Measurements from ENCODE around the gene UTF1.
A peak's percentile ranks its signal among the peaks of the same experiment; 100 is the strongest.

UTF1 gene

GRCh38 chr10:133258066-133258817, 28.2 kb downstream of the UTF1 start (continued):
- TF ChIP-seq, protein P1, sequence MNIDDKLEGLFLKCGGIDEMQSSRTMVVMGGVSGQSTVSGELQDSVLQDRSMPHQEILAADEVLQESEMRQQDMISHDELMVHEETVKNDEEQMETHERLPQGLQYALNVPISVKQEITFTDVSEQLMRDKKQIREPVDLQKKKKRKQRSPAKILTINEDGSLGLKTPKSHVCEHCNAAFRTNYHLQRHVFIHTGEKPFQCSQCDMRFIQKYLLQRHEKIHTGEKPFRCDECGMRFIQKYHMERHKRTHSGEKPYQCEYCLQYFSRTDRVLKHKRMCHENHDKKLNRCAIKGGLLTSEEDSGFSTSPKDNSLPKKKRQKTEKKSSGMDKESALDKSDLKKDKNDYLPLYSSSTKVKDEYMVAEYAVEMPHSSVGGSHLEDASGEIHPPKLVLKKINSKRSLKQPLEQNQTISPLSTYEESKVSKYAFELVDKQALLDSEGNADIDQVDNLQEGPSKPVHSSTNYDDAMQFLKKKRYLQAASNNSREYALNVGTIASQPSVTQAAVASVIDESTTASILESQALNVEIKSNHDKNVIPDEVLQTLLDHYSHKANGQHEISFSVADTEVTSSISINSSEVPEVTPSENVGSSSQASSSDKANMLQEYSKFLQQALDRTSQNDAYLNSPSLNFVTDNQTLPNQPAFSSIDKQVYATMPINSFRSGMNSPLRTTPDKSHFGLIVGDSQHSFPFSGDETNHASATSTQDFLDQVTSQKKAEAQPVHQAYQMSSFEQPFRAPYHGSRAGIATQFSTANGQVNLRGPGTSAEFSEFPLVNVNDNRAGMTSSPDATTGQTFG (tag by site-specific recombination; IDR thresholded peaks at IDR 0.05; ENCODE audit: borderline replicate concordance): no peak
- TF ChIP-seq ZNF132 (tag by site-specific recombination; IDR thresholded peaks at IDR 0.05; ENCODE audit: borderline replicate concordance): no peak
- peak; percentile 28 for TF ChIP-seq ZIC2 (tag by site-specific recombination; IDR thresholded peaks at IDR 0.05)
- TF ChIP-seq, protein P2, sequence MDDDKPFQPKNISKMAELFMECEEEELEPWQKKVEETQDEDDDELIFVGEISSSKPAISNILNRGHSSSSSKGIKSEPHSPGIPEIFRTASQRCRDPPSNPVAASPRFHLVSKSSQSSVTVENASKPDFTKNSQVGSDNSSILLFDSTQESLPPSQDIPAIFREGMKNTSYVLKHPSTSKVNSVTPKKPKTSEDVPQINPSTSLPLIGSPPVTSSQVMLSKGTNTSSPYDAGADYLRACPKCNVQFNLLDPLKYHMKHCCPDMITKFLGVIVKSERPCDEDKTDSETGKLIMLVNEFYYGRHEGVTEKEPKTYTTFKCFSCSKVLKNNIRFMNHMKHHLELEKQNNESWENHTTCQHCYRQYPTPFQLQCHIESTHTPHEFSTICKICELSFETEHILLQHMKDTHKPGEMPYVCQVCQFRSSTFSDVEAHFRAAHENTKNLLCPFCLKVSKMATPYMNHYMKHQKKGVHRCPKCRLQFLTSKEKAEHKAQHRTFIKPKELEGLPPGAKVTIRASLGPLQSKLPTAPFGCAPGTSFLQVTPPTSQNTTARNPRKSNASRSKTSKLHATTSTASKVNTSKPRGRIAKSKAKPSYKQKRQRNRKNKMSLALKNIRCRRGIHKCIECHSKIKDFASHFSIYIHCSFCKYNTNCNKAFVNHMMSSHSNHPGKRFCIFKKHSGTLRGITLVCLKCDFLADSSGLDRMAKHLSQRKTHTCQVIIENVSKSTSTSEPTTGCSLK (tag by site-specific recombination; IDR thresholded peaks at IDR 0.05): no peak
- TF ChIP-seq FEZF1 (tag by site-specific recombination; IDR thresholded peaks at IDR 0.05): no peak
- TF ChIP-seq, protein P3, sequence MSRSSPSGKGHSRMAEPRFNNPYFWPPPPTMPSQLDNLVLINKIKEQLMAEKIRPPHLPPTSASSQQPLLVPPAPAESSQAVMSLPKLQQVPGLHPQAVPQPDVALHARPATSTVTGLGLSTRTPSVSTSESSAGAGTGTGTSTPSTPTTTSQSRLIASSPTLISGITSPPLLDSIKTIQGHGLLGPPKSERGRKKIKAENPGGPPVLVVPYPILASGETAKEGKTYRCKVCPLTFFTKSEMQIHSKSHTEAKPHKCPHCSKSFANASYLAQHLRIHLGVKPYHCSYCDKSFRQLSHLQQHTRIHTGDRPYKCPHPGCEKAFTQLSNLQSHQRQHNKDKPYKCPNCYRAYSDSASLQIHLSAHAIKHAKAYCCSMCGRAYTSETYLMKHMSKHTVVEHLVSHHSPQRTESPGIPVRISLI (tag by site-specific recombination; IDR thresholded peaks at IDR 0.05): no peak
- no peak for TF ChIP-seq ZNF423 (tag by site-specific recombination; IDR thresholded peaks at IDR 0.05)
- no peak for TF ChIP-seq RBAK (tag by site-specific recombination; IDR thresholded peaks at IDR 0.05)
- TF ChIP-seq ZNF610 (tag by site-specific recombination; IDR thresholded peaks at IDR 0.05; ENCODE audit: borderline replicate concordance): no peak
- TF ChIP-seq ZBTB26 (tag by site-specific recombination; optimal IDR thresholded peaks at IDR 0.05): no peak
- TF ChIP-seq ZNF600 (tag by site-specific recombination; IDR thresholded peaks at IDR 0.05): peak; percentile 67; the same call in 1 of the 2 replicates

- ChIA-PET POLR2A (no interaction called here), CTCF (interaction anchor here (1.0 to 1.3 kb wide), 2 partner anchors 113 to 116 kb away, joined by 3 to 4 read pairs; no protein-coding TSS in a partner anchor)
- no peak overlapping the region for H3K27ac ChIP-seq (ENCODE audit: extremely low read depth, low read depth, low read length)
- no peak overlapping the region for H3K4me3 ChIP-seq (ENCODE audit: low read depth, low read length)
- peaks cover 3% of the 10 kb centered on the region for H3K4me1 ChIP-seq (ENCODE audit: control insufficient read depth, insufficient read depth, low read length)
- H3K36me3 ChIP-seq (ENCODE audit: control insufficient read depth in 2 of 2, insufficient read depth in 1 of 2, low read length in 2 of 2): no peaks in the 10 kb centered on the region
- no peaks in the 10 kb centered on the region for H3K9me3 ChIP-seq (ENCODE audit: control insufficient read depth, insufficient read depth, low read depth, low read length)
- TF ChIP-seq PATZ1 (tag by site-specific recombination; IDR thresholded peaks at IDR 0.05) (peak; percentile 47; the same call in 1 of the 2 replicates), ZNF624 (tag by site-specific recombination; IDR thresholded peaks at IDR 0.05) (no peak), OVOL3 (tag by site-specific recombination; IDR thresholded peaks at IDR 0.05) (no peak), SP7 (tag by site-specific recombination; IDR thresholded peaks at IDR 0.05) (peak; percentile 67; the same call in 1 of the 2 replicates), ZNF302 (tag by site-specific recombination; IDR thresholded peaks at IDR 0.05; ENCODE audit: low read depth) (no peak), ZSCAN18 (tag by site-specific recombination; IDR thresholded peaks at IDR 0.05) (no peak)
- TF ChIP-seq, protein P4, sequence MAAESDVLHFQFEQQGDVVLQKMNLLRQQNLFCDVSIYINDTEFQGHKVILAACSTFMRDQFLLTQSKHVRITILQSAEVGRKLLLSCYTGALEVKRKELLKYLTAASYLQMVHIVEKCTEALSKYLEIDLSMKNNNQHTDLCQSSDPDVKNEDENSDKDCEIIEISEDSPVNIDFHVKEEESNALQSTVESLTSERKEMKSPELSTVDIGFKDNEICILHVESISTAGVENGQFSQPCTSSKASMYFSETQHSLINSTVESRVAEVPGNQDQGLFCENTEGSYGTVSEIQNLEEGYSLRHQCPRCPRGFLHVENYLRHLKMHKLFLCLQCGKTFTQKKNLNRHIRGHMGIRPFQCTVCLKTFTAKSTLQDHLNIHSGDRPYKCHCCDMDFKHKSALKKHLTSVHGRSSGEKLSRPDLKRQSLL (tag by site-specific recombination; IDR thresholded peaks at IDR 0.05): peak; percentile 73; the same call in 1 of the 2 replicates
These were observed 29.0 kb downstream of the UTF1 start for GRCh38 chr10:133258818-133259601.
